ENCODE results near the gene HDDC3. TPM values are rescaled to one million over a fixed set of nuclear protein-coding genes. Genes with fewer than 3 reads are reported as not detected.

HDDC3 gene
- total and polyA plus RNA-seq, 2 donors (not counting 1 experiment from before 2014, with no cell fraction given), result 10.2 to 16.3 TPM

GRCh38 chr15:90952901-90953677 is 20.7 kb upstream of the HDDC3 start:
- no peak overlapping the region for H3K27ac ChIP-seq (ENCODE audit: insufficient read depth, low read length)
- peaks cover 3% of the 10 kb centered on the region for H3K79me2 ChIP-seq (ENCODE audit: control insufficient read depth, insufficient read depth, low read length)
- no peaks in the 10 kb centered on the region for H4K20me1 ChIP-seq (ENCODE audit: control insufficient read depth, extremely low read depth, insufficient read depth, low read length)
- no peak overlapping the region for H3K9ac ChIP-seq (ENCODE audit: insufficient read depth, low read length)
- no peaks in the 10 kb centered on the region for H3K9me3 ChIP-seq (ENCODE audit: control insufficient read depth, insufficient read depth, low read depth, low read length)
- H3K4me3 ChIP-seq (replicated peaks in 1 of 4; ENCODE audit: control extremely low read depth in 1 of 4, insufficient read depth in 1 of 4, low read depth in 3 of 4, low read length in 4 of 4), result no peak overlapping the region
- TF ChIP-seq CTCF (conservative IDR thresholded peaks at IDR 0.05 in 1 of 2, IDR thresholded peaks at IDR 0.05 in 1 of 2; ENCODE audit: low read depth in 1 of 2, low read length in 2 of 2) (no peak), EZH2 (IDR thresholded peaks at IDR 0.05; ENCODE audit: low read length, missing control alignments) (no peak)
- DNase-seq (ENCODE audit: low read depth in 2 of 2), result no peak
- peaks cover 29% of the 10 kb centered on the region for H3K36me3 ChIP-seq (ENCODE audit: control insufficient read depth, insufficient read depth, low read length)
- H3K4me1 ChIP-seq (ENCODE audit: control insufficient read depth, extremely low read depth, insufficient read depth, low read length), result peaks cover 6% of the 10 kb centered on the region
- no peaks in the 10 kb centered on the region for H3K27me3 ChIP-seq (ENCODE audit: control insufficient read depth, insufficient read depth, low read length)
- H2AFZ ChIP-seq (ENCODE audit: low read length), result no peak overlapping the region
- H3K4me2 ChIP-seq (ENCODE audit: extremely low read depth, insufficient read depth, low read length), result no peak overlapping the region

GRCh38 chr15:90950676-90951075 is 18.3 kb upstream of the HDDC3 start:
- Histone ChIP-seq H3K79me2 (ENCODE audit: control insufficient read depth, insufficient read depth, low read length) (no peaks in the 10 kb centered on the region), H2AFZ (ENCODE audit: low read length) (no peak overlapping the region), H4K20me1 (ENCODE audit: control insufficient read depth, extremely low read depth, insufficient read depth, low read length) (no peaks in the 10 kb centered on the region), H3K4me1 (ENCODE audit: control insufficient read depth, extremely low read depth, insufficient read depth, low read length) (no peaks in the 10 kb centered on the region), H3K27ac (ENCODE audit: insufficient read depth, low read length) (no peak overlapping the region), H3K9ac (ENCODE audit: insufficient read depth, low read length) (no peak overlapping the region), H3K9me3 (ENCODE audit: control insufficient read depth, insufficient read depth, low read depth, low read length) (no peaks in the 10 kb centered on the region), H3K27me3 (ENCODE audit: control insufficient read depth, insufficient read depth, low read length) (no peaks in the 10 kb centered on the region), H3K36me3 (ENCODE audit: control insufficient read depth, insufficient read depth, low read length) (peaks cover 43% of the 10 kb centered on the region), H3K4me2 (ENCODE audit: extremely low read depth, insufficient read depth, low read length) (no peak overlapping the region), H3K4me3 (replicated peaks in 1 of 4; ENCODE audit: control extremely low read depth in 1 of 4, insufficient read depth in 1 of 4, low read depth in 3 of 4, low read length in 4 of 4) (no peak overlapping the region)
- TF ChIP-seq EZH2 (IDR thresholded peaks at IDR 0.05; ENCODE audit: low read length, missing control alignments) (no peak), CTCF (conservative IDR thresholded peaks at IDR 0.05 in 1 of 2, IDR thresholded peaks at IDR 0.05 in 1 of 2; ENCODE audit: low read depth in 1 of 2, low read length in 2 of 2) (no peak)
- DNase-seq (ENCODE audit: low read depth in 2 of 2), result no peak

- H3K27ac ChIP-seq (ENCODE audit: insufficient read depth, low read length), result no peak overlapping the region
- no peaks in the 10 kb centered on the region for H3K27me3 ChIP-seq (ENCODE audit: control insufficient read depth, insufficient read depth, low read length)
- peaks cover 43% of the 10 kb centered on the region for H3K36me3 ChIP-seq (ENCODE audit: control insufficient read depth, insufficient read depth, low read length)
- H3K9me3 ChIP-seq (ENCODE audit: control insufficient read depth, insufficient read depth, low read depth, low read length), result no peaks in the 10 kb centered on the region
- no peak overlapping the region for H2AFZ ChIP-seq (ENCODE audit: low read length)
- H3K79me2 ChIP-seq (ENCODE audit: control insufficient read depth, insufficient read depth, low read length), result no peaks in the 10 kb centered on the region
- H3K4me1 ChIP-seq (ENCODE audit: control insufficient read depth, extremely low read depth, insufficient read depth, low read length), result no peaks in the 10 kb centered on the region
- no peaks in the 10 kb centered on the region for H4K20me1 ChIP-seq (ENCODE audit: control insufficient read depth, extremely low read depth, insufficient read depth, low read length)
- TF ChIP-seq EZH2 (IDR thresholded peaks at IDR 0.05; ENCODE audit: low read length, missing control alignments) (no peak), CTCF (conservative IDR thresholded peaks at IDR 0.05 in 1 of 2, IDR thresholded peaks at IDR 0.05 in 1 of 2; ENCODE audit: low read depth in 1 of 2, low read length in 2 of 2) (no peak)
- H3K4me3 ChIP-seq (replicated peaks in 1 of 4; ENCODE audit: control extremely low read depth in 1 of 4, insufficient read depth in 1 of 4, low read depth in 3 of 4, low read length in 4 of 4), result no peak overlapping the region
- H3K9ac ChIP-seq (ENCODE audit: insufficient read depth, low read length), result no peak overlapping the region
- DNase-seq (ENCODE audit: low read depth in 2 of 2), result no peak
- no peak overlapping the region for H3K4me2 ChIP-seq (ENCODE audit: extremely low read depth, insufficient read depth, low read length)
Observed at GRCh38 chr15:90949979-90950675, 17.8 kb upstream of the HDDC3 start.
